ENCODE measurements around the gene KLHL24. TPM values are rescaled to one million over a fixed set of nuclear protein-coding genes. Genes with fewer than 3 reads are reported as not detected.

KLHL24 gene
- total and polyA plus RNA-seq, 2 of the 13 experiments (the other 11 are each of a cell fraction or from before 2014, with no cell fraction given): 6.9 to 15.7 TPM

GRCh38 chr3:183636221-183637105, 1.0 kb downstream of the KLHL24 start (continued):
- TF ChIP-seq KLF12 (CRISPR knock-in tag; IDR thresholded peaks at IDR 0.05; ENCODE audit: borderline replicate concordance) (no peak), RNF219 (CRISPR knock-in tag; IDR thresholded peaks at IDR 0.05) (no peak), FOXC1 (CRISPR knock-in tag; IDR thresholded peaks at IDR 0.05; ENCODE audit: borderline replicate concordance) (no peak), GABPA (IDR thresholded peaks at IDR 0.05; ENCODE audit: low read depth, low read length) (no peak), GABPA (CRISPR knock-in tag; IDR thresholded peaks at IDR 0.05; ENCODE audit: low read depth) (no peak), RNF2 (conservative IDR thresholded peaks at IDR 0.05; ENCODE audit: low read depth) (no peak), ZNF597 (CRISPR knock-in tag; IDR thresholded peaks at IDR 0.05) (no peak), KDM3A (CRISPR knock-in tag; IDR thresholded peaks at IDR 0.05; ENCODE audit: low read depth) (no peak), RFX3 (CRISPR knock-in tag; IDR thresholded peaks at IDR 0.05) (no peak), RXRB (CRISPR knock-in tag; IDR thresholded peaks at IDR 0.05; ENCODE audit: borderline replicate concordance) (no peak), CHD2 (IDR thresholded peaks at IDR 0.05; ENCODE audit: low read depth, low read length) (0 out of 2 replicates have a peak, but pooled peaks have one; percentile 59), THAP11 (CRISPR knock-in tag; IDR thresholded peaks at IDR 0.05) (peak; percentile 52), USF2 (IDR thresholded peaks at IDR 0.05; ENCODE audit: low read depth, low read length) (peak; percentile 42; the same call in 1 of the 2 replicates), USF2 (CRISPR knock-in tag; IDR thresholded peaks at IDR 0.05; ENCODE audit: borderline replicate concordance) (peak; percentile 52; the same call in 1 of the 2 replicates), NFKB2 (CRISPR knock-in tag; IDR thresholded peaks at IDR 0.05; ENCODE audit: borderline replicate concordance) (no peak; the same call in 1 of the 2 replicates), ZBTB38 (CRISPR knock-in tag; IDR thresholded peaks at IDR 0.05) (no peak), SRF (IDR thresholded peaks at IDR 0.05; ENCODE audit: low read depth, low read length) (no peak), TOE1 (CRISPR knock-in tag; IDR thresholded peaks at IDR 0.05) (0 out of 2 replicates have a peak, but pooled peaks have one; percentile 13), HMGXB3 (CRISPR knock-in tag; IDR thresholded peaks at IDR 0.05; ENCODE audit: borderline replicate concordance) (0 out of 2 replicates have a peak, but pooled peaks have one; percentile 27)

Data from HepG2 (cell line).